GM19193 (cell line): ENCODE data around the gene MAP3K9.

ENCODE experiments used
- POLR2A ChIP-seq: IDR thresholded peaks from 4 replicates; pipeline ENCODE4 v1.6.1; 2011; ENCODE audit not compliant: insufficient read depth, insufficient read length; ENCODE audit errors: extremely low read depth

The MAP3K9 gene

DNA sequence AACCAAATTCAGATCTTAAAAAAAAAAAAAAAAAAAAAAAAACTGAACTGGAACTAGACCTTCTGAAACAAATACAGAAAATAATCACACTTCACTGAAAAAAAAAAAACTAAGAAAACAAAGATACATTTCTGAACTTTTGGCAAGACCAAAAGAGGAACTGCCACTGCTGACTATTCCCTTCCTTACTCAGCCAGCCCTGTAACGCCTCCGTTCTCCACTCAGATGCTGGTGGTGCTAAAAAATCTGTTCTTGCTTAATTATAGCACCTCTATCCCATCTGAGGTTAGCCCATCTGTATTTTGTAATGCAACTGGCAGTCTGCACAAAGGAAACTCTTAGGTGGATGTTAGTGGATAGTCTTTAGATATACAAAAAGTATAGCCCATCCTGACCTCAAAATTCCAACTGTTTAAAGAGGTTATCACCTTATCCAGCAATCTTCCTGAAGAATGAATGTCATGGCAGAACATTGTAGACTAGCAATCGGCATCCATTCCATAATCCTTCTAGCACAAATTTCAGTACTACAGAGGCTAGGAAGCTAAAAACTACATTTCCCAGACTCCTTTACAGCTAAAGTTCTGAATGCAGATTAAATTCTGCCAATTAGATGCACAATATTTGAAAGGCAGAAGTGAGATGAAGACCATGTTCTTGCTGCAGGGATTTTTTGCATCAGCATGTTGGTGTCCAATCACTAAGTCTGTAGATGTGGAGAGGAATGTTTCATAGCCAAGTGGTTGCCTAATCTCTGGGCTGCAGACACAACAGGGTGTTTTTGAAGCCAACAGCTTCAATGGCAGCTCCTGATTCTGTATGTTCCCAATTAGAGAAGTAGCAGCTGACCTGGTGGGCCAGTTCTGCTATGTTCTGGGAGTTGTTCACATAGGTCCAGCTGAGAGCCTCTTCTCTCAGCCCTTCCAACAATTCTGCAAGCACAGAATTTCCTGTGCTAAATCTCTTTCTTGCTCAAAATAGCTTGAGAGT lies 5.7 kb downstream of the MAP3K9 start:
- no peak for TF ChIP-seq POLR2A

- no peak for TF ChIP-seq POLR2A
Measured at GRCh38 chr14:70802379-70802778, 6.9 kb downstream of the MAP3K9 start.

- no peak for TF ChIP-seq POLR2A
Measured at GRCh38 chr14:70801836-70802235, 7.5 kb downstream of the MAP3K9 start.

- no peak for TF ChIP-seq POLR2A
Measured at GRCh38 chr14:70796551-70796950, 12.8 kb downstream of the MAP3K9 start.

DNA sequence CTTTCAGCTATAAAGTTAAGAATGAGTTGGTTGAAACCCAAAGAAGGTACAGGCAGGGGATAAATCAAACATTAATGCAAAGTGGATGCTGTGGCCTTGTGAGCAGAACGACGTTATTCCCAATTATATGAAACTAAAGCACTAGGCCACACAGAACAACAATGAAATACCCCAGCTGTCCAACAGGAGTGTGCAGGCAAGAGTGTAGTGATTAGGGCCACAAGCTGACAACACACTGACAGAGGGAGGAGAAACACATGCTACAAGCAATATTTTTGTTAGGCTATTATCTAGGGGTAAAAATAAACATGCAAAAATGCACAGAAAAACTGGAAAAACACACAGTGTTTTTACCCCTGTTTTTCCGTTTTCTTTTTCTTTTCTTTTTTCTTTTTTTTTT lies 15.0 kb downstream of the MAP3K9 start:
- no peak for TF ChIP-seq POLR2A

- TF ChIP-seq POLR2A = no peak
Measured at GRCh38 chr14:70793637-70794036, 15.7 kb downstream of the MAP3K9 start.

DNA sequence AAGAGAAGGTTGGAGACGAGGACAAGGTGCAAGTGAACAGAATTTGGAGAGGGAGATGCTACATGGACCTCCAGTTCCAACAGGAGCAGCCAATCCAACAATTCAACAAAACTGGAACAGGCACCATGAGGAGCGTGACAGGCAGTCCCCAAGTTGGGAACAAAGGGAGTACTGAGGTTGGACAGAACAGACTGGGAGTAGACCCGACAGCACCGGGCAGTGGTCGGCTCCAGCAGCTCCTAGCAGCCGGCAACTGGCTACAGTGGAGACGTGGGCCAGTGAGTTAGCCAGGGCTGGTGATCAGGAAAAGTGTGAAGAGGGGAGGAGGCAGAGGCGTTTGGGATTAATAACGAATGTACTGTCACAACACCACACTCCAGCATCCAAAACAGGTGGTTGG lies 16.4 kb downstream of the MAP3K9 start:
- TF ChIP-seq POLR2A = no peak

DNA sequence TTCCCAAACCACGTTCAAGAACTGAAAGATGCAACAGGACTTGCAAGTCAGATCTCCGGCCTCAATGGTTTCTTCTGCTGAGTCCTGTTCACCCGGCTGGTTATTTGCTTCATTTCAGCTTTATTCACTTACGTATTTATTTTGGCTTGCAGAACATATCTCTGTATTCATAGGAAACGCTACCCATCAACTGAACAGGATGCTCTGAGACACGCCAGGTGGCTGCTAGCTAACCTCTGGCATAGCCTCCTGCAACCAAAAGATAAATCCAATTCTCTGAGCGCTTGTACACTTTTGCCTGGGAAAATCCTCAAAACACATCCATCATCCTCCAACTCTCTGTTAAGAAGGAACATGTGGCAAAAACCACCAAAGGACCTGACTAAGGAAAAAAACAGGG lies 17.3 kb downstream of the MAP3K9 start:
- no peak for TF ChIP-seq POLR2A

DNA sequence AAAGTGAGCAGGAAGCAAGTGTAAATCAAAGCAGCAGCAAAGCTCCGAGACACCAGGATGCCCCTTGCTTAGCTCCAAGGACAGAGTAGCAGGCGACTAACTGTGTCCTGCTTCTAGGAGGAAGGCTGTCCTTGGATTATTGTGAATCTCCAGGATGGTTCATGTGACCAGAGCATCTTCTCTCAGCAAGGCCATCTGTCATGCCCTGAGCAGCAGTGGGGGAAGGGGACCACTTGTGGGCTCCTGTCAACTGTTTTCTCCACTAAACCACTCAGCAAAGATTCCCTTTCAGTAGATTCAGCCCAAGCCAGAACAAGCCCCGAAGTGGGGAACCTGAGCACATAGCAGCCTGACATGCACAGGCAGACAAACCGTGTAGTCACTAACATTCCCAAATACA lies 19.4 kb downstream of the MAP3K9 start:
- no peak for TF ChIP-seq POLR2A

DNA sequence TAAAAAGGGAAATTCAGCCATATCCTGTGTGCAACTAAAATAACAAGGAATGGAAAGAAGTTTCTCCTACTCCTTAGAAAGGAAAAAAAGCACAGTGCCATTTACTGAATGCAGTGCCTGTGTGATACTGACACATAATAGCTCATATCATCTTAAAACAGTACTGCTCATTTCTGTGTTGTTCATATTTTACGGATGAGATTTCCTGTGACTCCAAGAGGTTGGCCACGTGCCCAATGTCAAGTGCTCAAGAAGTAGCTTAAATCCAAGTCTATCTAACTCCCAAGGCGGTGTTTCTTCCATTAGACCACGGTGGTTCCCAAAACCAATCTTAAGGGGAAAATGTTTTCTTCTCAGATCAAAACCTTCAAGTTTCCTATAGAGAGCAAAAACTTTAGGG lies 20.0 kb downstream of the MAP3K9 start:
- no peak for TF ChIP-seq POLR2A

DNA sequence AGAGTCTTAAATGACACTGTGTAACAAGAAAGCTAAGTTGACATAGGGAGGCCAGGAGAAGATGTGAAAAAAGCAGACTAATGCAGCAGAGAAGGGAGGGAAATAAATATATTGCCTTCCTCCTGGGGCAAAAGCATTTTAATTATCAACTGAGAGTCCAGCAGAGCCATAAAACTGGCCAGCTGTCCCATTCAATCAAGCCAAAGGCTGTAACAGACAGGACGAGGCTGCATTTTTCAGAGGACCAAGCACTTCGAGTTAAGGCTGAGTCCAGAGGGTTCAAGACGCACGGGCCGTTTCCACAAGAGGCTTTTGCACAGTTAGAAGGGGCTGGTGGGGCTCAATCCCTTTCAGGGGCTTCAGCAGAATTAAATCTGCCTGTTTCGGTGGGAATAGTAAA lies 20.4 kb downstream of the MAP3K9 start:
- TF ChIP-seq POLR2A = no peak

DNA sequence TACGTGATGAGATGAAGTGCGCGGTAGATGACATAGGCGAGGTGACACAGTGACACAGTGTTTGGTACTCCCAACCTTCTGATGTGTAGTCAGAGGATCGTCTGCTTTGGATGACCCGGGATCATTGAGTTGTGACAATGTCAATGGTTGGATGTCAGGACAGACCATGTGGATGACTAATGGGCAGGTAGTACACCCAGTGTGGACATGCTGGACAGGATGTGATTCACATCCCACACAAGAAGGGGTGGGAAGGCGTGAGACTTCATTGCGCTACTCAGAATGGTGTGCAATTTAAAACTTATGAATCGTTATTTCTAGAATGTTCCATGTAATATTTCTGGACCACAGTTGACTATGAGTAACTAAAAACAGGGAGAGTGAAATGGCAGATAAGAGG lies 23.8 kb downstream of the MAP3K9 start:
- TF ChIP-seq POLR2A = no peak

DNA sequence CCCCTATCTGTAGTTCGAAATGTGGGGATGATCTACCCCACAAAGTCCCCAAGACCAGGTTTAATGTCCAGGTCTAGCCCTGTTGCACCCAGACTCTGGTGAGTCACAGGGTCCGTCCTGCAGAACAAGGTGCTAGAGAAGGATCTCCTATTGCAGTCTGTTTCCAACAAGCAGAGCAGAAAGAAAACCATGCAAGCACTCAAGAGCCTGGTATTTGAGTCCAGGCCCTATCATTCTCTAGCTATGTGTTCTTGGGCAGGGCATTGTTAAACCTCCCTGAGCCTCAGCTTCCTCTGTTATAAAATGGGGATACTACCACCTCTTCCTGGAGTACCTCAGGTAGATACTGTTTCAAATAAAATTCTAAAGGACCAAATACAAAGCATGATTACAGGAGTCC lies 24.4 kb downstream of the MAP3K9 start:
- TF ChIP-seq POLR2A = no peak

GRCh38 chr14:70782361-70782760 lies 27.0 kb downstream of the MAP3K9 start:
- TF ChIP-seq POLR2A = no peak

DNA sequence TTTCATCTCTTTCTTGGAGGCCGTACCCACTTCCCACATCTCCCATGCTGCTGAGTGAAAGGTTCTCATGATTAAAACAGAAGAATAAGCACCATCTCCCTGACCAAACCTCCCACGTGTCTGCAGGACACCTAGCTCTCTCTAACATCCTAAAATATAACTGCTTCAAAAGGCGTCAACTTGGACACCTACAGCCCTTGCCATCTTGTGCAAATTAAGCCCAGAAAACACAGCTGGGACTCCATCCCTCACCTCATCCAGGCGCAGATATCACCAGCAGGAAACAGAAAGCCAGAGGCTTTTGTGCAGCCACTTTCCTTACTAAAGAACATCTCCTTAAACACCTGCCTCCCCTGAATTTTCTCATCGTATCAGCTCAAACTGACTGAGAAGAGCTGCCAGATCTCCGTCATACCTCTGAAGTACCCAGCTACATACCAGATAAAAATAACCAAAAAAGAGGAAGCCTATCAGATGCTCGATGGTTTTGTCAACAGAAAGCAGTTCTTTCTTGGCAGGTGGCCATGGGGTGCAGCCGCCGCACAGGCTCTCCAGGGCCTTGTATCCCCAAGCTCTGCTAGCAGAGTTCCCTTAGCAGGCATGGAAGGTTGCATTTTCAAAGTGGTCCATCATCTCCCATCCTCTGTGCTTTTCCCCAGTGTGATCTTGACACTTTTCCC lies 28.8 kb downstream of the MAP3K9 start:
- TF ChIP-seq POLR2A = no peak

- no peak for TF ChIP-seq POLR2A
Measured at GRCh38 chr14:70779667-70780066, 29.6 kb downstream of the MAP3K9 start.

DNA sequence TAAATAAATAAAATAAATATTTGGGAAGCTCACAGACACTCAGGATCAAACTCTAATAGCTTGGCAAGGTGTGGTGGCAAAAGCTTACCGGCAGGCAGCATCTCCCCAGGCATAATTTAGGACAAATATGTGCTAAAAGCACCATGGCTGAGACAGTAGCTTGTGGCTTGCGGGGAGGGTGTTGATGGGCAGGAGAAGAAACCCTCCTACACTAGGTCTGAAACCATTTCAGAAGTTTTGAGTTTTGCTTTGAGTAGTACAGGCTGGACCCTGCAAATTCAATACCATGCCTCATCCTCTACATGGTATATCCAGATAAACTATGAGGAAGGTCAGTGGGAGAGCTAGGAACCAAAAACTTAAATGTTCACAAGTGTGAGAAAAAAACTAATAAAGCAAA lies 33.1 kb downstream of the MAP3K9 start:
- TF ChIP-seq POLR2A = no peak
